PC-9 (cell line): Measurements from ENCODE around the gene EBLN2. TPM values are rescaled to one million over a fixed set of nuclear protein-coding genes. Genes with fewer than 3 reads are reported as not detected.

ENCODE experiments used
- BruUV-seq: library from RNA; stranded (reverse); fragments of 400-500 nt; replicated peaks from 2 replicates; lab custom pipeline; 2021; lab: Mats Ljungman, UMichigan
- CTCF ChIA-PET: fragments of 300-600 bp; sonication (Branson Sonifier 250); formaldehyde crosslinking; loops from one replicate; lab custom pipeline; 2022; ENCODE audit warnings: antibody characterized with exemption; lab: Charles Lee
- POLR2A ChIA-PET: fragments of 300-600 bp; sonication (Branson Sonifier 250); formaldehyde crosslinking; loops from one replicate; lab custom pipeline; 2022; ENCODE audit warnings: antibody characterized with exemption; ENCODE audit not compliant: unreplicated experiment; lab: Charles Lee
- DNase-seq, 2 experiments: peaks; one replicate each; pipeline versions ENCODE4 v3.0.0 to v3.0.0-alpha.2; 2015 to 2022; ENCODE audit warnings: mixed read lengths in 1 of 2
- H2AFZ ChIP-seq: fragments of 200-600 bp; sonication (generic); 2 replicates; pipeline ENCODE4 v1.8.1; 2017; ENCODE audit warnings: antibody characterized with exemption
- H3F3A ChIP-seq: fragments of 200-600 bp; sonication (generic); 2 replicates; pipeline ENCODE4 v1.8.1; 2017; ENCODE audit warnings: antibody characterized with exemption, mild to moderate bottlenecking, low read depth; ENCODE audit not compliant: insufficient read depth
- H3K27ac ChIP-seq: fragments of 200-600 bp; sonication (generic); 2 replicates; pipeline ENCODE4 v1.6.1; 2016; ENCODE audit warnings: mixed run types
- H3K27me3 ChIP-seq: fragments of 200-600 bp; sonication (generic); 2 replicates; pipeline ENCODE4 v1.6.1; 2016; ENCODE audit warnings: low read depth, mixed run types; ENCODE audit not compliant: insufficient read depth
- H3K36me3 ChIP-seq: fragments of 200-600 bp; sonication (generic); 2 replicates; pipeline ENCODE4 v1.6.1; 2016; ENCODE audit warnings: low read depth, mixed run types
- H3K4me1 ChIP-seq: fragments of 200-600 bp; sonication (generic); replicated peaks from 2 replicates; pipeline ENCODE4 v1.6.1; 2016; ENCODE audit warnings: mixed run types; ENCODE audit not compliant: insufficient read depth
- H3K4me2 ChIP-seq: fragments of 200-600 bp; sonication (generic); 2 replicates; pipeline ENCODE4 v1.6.1; 2017; ENCODE audit warnings: mixed run types
- H3K4me3 ChIP-seq: fragments of 200-600 bp; sonication (generic); 2 replicates; pipeline ENCODE4 v1.6.1; 2016; ENCODE audit warnings: mixed run types
- H3K79me2 ChIP-seq: fragments of 200-600 bp; sonication (generic); 2 replicates; pipeline ENCODE4 v1.6.1; 2017; ENCODE audit warnings: low read depth, mixed run types
- H3K9me2 ChIP-seq: fragments of 200-600 bp; sonication (generic); 2 replicates; pipeline ENCODE4 v1.8.1; 2017; ENCODE audit warnings: mild to moderate bottlenecking; ENCODE audit not compliant: insufficient read depth
- H3K9me3 ChIP-seq: fragments of 200-600 bp; sonication (generic); 2 replicates; pipeline ENCODE4 v1.8.1; 2016; ENCODE audit warnings: low read depth; ENCODE audit not compliant: insufficient read depth
- H4K20me1 ChIP-seq: fragments of 200-600 bp; sonication (generic); 2 replicates; pipeline ENCODE4 v1.8.1; 2017; ENCODE audit not compliant: insufficient read depth
- EZH2 ChIP-seq: fragments of 200-600 bp; sonication (generic); IDR thresholded peaks from 2 replicates; pipeline ENCODE4 v1.8.0; 2017; ENCODE audit warnings: antibody characterized with exemption, low read depth
- intact Hi-C: fragments of 100-400 bp; cut with micrococcal nuclease; formaldehyde crosslinking; loops from one replicate; pipeline ENCODE4 v1.10.0; 2022; ENCODE audit not compliant: unreplicated experiment
- total RNA-seq: library from RNA; stranded (reverse); gene quantifications from 2 replicates; pipeline ENCODE4 v1.2.3, GENCODE V29; 2021
- TF ChIP-seq, protein P1 (sequence below): fragments of 200-600 bp; sonication (generic); conservative IDR thresholded peaks from 2 replicates; pipeline ENCODE4 v1.6.1; 2017; ENCODE audit warnings: mixed run types, antibody characterized with exemption, mild to moderate bottlenecking, moderate library complexity

Gene EBLN2
- total RNA-seq, 1 experiment from 2014 or later: 5.5 TPM

DNA sequence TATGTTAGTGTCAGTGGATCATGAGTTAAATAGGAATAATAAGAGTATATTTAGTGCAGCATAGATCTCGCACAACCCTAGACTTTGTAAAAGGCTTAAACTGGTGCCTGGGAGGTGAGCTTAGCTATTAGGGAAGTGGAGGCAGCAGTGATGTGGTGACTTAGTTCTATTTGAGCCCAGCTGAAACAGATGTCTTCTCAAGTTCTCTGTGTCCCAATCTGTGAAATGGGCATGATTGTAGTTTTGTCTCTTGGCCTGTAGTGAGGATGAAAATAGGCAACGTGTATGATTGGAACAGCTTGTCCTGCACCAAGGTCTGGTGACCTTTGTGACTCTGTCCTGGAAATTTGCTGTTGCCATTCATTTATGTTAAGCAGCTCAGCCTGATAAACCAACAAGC lies 34.7 kb downstream of the EBLN2 start:
- Histone ChIP-seq H2AFZ (no peak overlapping the region), H3K9me2 (no peaks in the 10 kb centered on the region), H3K27me3 (peaks cover 18% of the 10 kb centered on the region), H3K27ac (no peak overlapping the region), H4K20me1 (no peaks in the 10 kb centered on the region), H3K4me3 (no peak overlapping the region), H3K9me3 (no peaks in the 10 kb centered on the region), H3K79me2 (no peaks in the 10 kb centered on the region), H3K36me3 (no peaks in the 10 kb centered on the region), H3K4me1 (no peaks in the 10 kb centered on the region), H3K4me2 (no peak overlapping the region), H3F3A (no peaks in the 10 kb centered on the region)
- CTCF ChIA-PET: no interaction called here
- intact Hi-C loops: no loop called here
- DNase-seq: no peak
- BruUV-seq: no TSS peak
- POLR2A ChIA-PET: no interaction called here
- TF ChIP-seq, protein P1, sequence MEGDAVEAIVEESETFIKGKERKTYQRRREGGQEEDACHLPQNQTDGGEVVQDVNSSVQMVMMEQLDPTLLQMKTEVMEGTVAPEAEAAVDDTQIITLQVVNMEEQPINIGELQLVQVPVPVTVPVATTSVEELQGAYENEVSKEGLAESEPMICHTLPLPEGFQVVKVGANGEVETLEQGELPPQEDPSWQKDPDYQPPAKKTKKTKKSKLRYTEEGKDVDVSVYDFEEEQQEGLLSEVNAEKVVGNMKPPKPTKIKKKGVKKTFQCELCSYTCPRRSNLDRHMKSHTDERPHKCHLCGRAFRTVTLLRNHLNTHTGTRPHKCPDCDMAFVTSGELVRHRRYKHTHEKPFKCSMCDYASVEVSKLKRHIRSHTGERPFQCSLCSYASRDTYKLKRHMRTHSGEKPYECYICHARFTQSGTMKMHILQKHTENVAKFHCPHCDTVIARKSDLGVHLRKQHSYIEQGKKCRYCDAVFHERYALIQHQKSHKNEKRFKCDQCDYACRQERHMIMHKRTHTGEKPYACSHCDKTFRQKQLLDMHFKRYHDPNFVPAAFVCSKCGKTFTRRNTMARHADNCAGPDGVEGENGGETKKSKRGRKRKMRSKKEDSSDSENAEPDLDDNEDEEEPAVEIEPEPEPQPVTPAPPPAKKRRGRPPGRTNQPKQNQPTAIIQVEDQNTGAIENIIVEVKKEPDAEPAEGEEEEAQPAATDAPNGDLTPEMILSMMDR: no peak
- TF ChIP-seq EZH2: no peak

DNA sequence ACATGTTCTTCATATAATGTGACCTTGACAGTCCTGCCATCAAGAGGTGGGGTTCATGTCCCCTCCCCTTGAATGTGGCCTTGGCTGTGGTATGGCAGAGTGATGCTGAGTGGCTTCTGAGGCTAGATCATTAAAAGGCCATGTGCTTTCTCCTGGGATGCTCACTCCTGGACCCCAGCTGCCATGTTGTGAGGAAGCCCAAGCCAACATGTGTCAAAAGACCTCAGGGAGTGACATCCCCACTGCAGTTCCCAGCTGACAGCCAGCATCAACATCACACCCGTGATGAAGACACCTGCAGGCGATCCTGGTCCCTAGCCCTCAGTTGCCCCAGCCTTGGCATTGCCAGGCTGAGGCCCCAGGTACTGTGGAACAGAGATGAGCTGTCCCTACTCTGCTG lies 36.6 kb downstream of the EBLN2 start:
- POLR2A ChIA-PET: no interaction called here
- no peaks in the 10 kb centered on the region for H3K9me2 ChIP-seq
- H3K4me3 ChIP-seq: no peak overlapping the region
- no peaks in the 10 kb centered on the region for H3K4me1 ChIP-seq
- no peak overlapping the region for H2AFZ ChIP-seq
- peaks cover 18% of the 10 kb centered on the region for H3K27me3 ChIP-seq
- no peak overlapping the region for H3K4me2 ChIP-seq
- no peaks in the 10 kb centered on the region for H3K79me2 ChIP-seq
- H3F3A ChIP-seq: no peaks in the 10 kb centered on the region
- H4K20me1 ChIP-seq: no peaks in the 10 kb centered on the region
- CTCF ChIA-PET: no interaction called here
- no peaks in the 10 kb centered on the region for H3K9me3 ChIP-seq
- DNase-seq: no peak
- no peaks in the 10 kb centered on the region for H3K36me3 ChIP-seq
- no peak overlapping the region for H3K27ac ChIP-seq
- TF ChIP-seq EZH2: no peak
- TF ChIP-seq, protein P1: no peak
- no TSS peak for BruUV-seq
- intact Hi-C loops: no loop called here

DNA sequence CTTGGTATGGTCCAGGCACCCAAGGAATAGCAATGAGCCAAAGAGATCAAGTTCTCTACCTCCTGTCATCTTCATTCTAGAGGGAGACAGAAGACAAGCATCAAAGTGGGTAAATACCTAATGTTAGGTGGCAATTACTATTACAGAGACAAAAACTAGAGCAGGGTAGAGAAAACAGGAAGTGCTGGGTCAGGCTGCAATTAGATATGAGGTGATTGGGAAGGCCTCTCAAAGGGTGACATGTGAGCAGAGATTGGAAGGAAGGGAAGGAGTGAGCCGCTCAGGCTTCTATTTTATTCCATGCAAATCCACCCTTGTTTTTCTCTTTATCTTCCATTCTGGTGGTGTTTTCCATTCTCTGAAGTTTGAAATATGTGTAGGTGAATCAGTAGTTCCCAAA lies 37.4 kb downstream of the EBLN2 start:
- DNase-seq: no peak
- ChIA-PET POLR2A (no interaction called here), CTCF (no interaction called here)
- BruUV-seq: no TSS peak
- H3K36me3 ChIP-seq: no peaks in the 10 kb centered on the region
- no peaks in the 10 kb centered on the region for H3K79me2 ChIP-seq
- no peaks in the 10 kb centered on the region for H3K9me3 ChIP-seq
- H3K4me2 ChIP-seq: no peak overlapping the region
- H3K27ac ChIP-seq: no peak overlapping the region
- TF ChIP-seq, protein P1: no peak
- no peak for TF ChIP-seq EZH2
- peaks cover 27% of the 10 kb centered on the region for H3K27me3 ChIP-seq
- H3K9me2 ChIP-seq: no peaks in the 10 kb centered on the region
- H3K4me1 ChIP-seq: no peaks in the 10 kb centered on the region
- no peaks in the 10 kb centered on the region for H4K20me1 ChIP-seq
- no peak overlapping the region for H3K4me3 ChIP-seq
- no peak overlapping the region for H2AFZ ChIP-seq
- no peaks in the 10 kb centered on the region for H3F3A ChIP-seq
- intact Hi-C loops: no loop called here
